ENCODE measurements around the gene PXMP4. TPM values are rescaled to one million over a fixed set of nuclear protein-coding genes. Genes with fewer than 3 reads are reported as not detected.

PXMP4 gene
- total and polyA plus RNA-seq, 9 of the 15 experiments (the other 6 are each of a cell fraction or from before 2014, with no cell fraction given) = 4.8 to 29.1 (median 6.8) TPM

DNA sequence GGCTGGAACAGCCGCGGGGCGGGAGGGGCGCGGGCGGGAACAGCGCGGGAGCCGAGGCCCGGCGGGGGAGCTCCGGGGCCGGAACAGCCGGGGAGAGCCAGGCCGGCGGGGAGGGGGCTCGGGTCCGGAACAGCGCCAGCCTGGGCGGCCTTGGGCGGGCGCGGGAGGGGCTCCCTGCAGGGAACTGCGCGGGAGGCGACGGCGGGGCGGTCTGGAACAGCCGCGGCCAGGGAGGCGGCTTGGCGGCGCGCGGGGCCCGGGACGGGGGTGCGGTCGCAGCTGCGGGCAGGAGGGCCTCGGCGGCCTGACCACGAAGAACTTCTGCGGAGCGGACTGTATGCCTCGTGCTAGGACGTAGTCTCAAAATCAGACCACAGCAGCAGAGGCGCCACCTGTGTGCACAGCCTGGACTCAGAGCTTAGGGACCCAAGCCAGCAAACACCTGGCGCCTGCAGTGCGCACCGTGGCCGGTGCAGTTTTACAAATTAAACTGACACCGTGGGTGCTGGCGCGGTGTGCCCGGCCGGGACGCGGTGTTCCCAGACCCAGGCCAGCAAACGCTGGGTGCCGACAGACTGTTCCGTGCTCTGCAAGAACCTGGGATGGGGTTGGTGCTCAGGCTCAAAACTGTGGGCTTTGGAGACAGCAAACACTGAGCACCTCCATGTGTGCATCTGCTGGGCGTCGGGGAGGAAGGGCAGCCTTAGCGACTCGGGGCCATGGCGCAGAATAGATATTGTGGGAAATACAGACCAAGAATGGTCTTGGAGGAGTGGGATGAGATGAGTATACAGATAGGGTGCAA, 12.3 kb upstream of the PXMP4 start:
- intact Hi-C loops (cut with micrococcal nuclease) (loop anchor here (2.0 to 5.0 kb wide), 3 partner anchors 45 to 80 kb away; partner anchors contain the start of genes ACTL10, CHMP4B and E2F1), in situ Hi-C loops (cut with MboI) (loop anchor here (5.0 kb wide), 1 partner anchor 270 kb away; no protein-coding TSS in a partner anchor)
- POLR2A ChIA-PET = interaction anchor here (0.5 to 2.1 kb wide), 8 partner anchors 9 to 784 kb away, joined by 3 to 10 read pairs (median 3); partner anchors contain the start of genes DYNLRB1 and PXMP4
- FAIRE-seq (no peak), DNase-seq (ENCODE audit: extremely low read depth in 1 of 4, low spot score in 3 of 4) (peak in 3 of 4 experiments; percentile 84 to 92 (median 91)), ATAC-seq (peak; percentile 84)
- TSS peak; percentile 77 for BruUV-seq (replicated peaks)
- H3K9ac ChIP-seq (ENCODE audit: insufficient read depth in 1 of 2, low read depth in 2 of 2, low read length in 2 of 2) = peak overlapping the region; percentile 64 to 96
- no peaks in the 10 kb centered on the region for H4K20me1 ChIP-seq (replicated peaks; ENCODE audit: control insufficient read depth, insufficient read depth, low read length)
- no peaks in the 10 kb centered on the region for H3K36me3 ChIP-seq (ENCODE audit: control insufficient read depth, insufficient read depth, low read length)
- no peaks in the 10 kb centered on the region for H3K27me3 ChIP-seq (ENCODE audit: control insufficient read depth in 2 of 2, insufficient read depth in 2 of 2, low read length in 2 of 2)
- CTCF ChIA-PET (ENCODE audit: low intra/inter-chr PET ratio) = interaction anchor here (0.6 to 1.1 kb wide), 3 partner anchors 47 to 178 kb away, joined by 3 to 4 read pairs (median 4); no protein-coding TSS in a partner anchor
- no peaks in the 10 kb centered on the region for H3K79me2 ChIP-seq (ENCODE audit: control insufficient read depth, insufficient read depth, low read length)
- peaks cover 5% of the 10 kb centered on the region; the same call in 1 of the 2 replicates for H3K9me3 ChIP-seq (replicated peaks; ENCODE audit: control insufficient read depth, insufficient read depth, low read depth, low read length)
- peak overlapping the region; percentile 49 for H3K4me3 ChIP-seq
- H3K9me1 ChIP-seq (ENCODE audit: control insufficient read depth, insufficient read depth, low read length) = no peaks in the 10 kb centered on the region
- H3K4me2 ChIP-seq (ENCODE audit: insufficient read depth, low read length) = peak overlapping the region; percentile 89
- 2% methylated on average over 29 of the region's 68 CpGs for WGBS (ENCODE audit: insufficient coverage, low coverage, missing lambda C conversion rate)
- H3K4me1 ChIP-seq (replicated peaks in 1 of 2; ENCODE audit: control insufficient read depth in 2 of 2, insufficient read depth in 2 of 2, low read length in 2 of 2) = peaks cover 20 to 33% of the 10 kb centered on the region in 2 experiments
- H2AFZ ChIP-seq (ENCODE audit: low read depth, low read length) = peak overlapping the region; percentile 82
- peak overlapping the region; percentile 75 for H3K27ac ChIP-seq (ENCODE audit: extremely low read depth, low read depth, low read length)
- TF ChIP-seq STAT5A (IDR thresholded peaks at IDR 0.05; ENCODE audit: borderline replicate concordance, low read length) = no peak
- TF ChIP-seq ETV5 (CRISPR knock-in tag; IDR thresholded peaks at IDR 0.05; ENCODE audit: low read depth) = 0 out of 2 replicates have a peak, but pooled peaks have one; percentile 50
- peak; percentile 91 for TF ChIP-seq CXXC5 (CRISPR knock-in tag; IDR thresholded peaks at IDR 0.05)
- TF ChIP-seq CREB3 (tag; conservative IDR thresholded peaks at IDR 0.05; ENCODE audit: low read depth) = peak; percentile 57; the same call in 1 of the 2 replicates
- TF ChIP-seq PHF8 (IDR thresholded peaks at IDR 0.05; ENCODE audit: borderline replicate concordance, low read length) = peak; percentile 74; the same call in 1 of the 2 replicates
- TF ChIP-seq SAFB (IDR thresholded peaks at IDR 0.05; ENCODE audit: borderline replicate concordance, low read depth, low read length) = 0 out of 2 replicates have a peak, but pooled peaks have one; percentile 10
- TF ChIP-seq, protein P1, sequence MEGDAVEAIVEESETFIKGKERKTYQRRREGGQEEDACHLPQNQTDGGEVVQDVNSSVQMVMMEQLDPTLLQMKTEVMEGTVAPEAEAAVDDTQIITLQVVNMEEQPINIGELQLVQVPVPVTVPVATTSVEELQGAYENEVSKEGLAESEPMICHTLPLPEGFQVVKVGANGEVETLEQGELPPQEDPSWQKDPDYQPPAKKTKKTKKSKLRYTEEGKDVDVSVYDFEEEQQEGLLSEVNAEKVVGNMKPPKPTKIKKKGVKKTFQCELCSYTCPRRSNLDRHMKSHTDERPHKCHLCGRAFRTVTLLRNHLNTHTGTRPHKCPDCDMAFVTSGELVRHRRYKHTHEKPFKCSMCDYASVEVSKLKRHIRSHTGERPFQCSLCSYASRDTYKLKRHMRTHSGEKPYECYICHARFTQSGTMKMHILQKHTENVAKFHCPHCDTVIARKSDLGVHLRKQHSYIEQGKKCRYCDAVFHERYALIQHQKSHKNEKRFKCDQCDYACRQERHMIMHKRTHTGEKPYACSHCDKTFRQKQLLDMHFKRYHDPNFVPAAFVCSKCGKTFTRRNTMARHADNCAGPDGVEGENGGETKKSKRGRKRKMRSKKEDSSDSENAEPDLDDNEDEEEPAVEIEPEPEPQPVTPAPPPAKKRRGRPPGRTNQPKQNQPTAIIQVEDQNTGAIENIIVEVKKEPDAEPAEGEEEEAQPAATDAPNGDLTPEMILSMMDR (IDR thresholded peaks at IDR 0.05 in 2 of 3, conservative IDR thresholded peaks at IDR 0.05 in 1 of 3; ENCODE audit: insufficient read depth in 2 of 3, low read depth in 1 of 3, low read length in 3 of 3) = no peak
- TF ChIP-seq ZNF639 (CRISPR knock-in tag; conservative IDR thresholded peaks at IDR 0.05 in 1 of 2, IDR thresholded peaks at IDR 0.05 in 1 of 2) = peak in 1 of 2 experiments; percentile 96; a peak in 2 of 4 replicates
- peak; percentile 43; the same call in 1 of the 2 replicates for TF ChIP-seq ZNF431 (CRISPR knock-in tag; IDR thresholded peaks at IDR 0.05)
- TF ChIP-seq, protein P2, sequence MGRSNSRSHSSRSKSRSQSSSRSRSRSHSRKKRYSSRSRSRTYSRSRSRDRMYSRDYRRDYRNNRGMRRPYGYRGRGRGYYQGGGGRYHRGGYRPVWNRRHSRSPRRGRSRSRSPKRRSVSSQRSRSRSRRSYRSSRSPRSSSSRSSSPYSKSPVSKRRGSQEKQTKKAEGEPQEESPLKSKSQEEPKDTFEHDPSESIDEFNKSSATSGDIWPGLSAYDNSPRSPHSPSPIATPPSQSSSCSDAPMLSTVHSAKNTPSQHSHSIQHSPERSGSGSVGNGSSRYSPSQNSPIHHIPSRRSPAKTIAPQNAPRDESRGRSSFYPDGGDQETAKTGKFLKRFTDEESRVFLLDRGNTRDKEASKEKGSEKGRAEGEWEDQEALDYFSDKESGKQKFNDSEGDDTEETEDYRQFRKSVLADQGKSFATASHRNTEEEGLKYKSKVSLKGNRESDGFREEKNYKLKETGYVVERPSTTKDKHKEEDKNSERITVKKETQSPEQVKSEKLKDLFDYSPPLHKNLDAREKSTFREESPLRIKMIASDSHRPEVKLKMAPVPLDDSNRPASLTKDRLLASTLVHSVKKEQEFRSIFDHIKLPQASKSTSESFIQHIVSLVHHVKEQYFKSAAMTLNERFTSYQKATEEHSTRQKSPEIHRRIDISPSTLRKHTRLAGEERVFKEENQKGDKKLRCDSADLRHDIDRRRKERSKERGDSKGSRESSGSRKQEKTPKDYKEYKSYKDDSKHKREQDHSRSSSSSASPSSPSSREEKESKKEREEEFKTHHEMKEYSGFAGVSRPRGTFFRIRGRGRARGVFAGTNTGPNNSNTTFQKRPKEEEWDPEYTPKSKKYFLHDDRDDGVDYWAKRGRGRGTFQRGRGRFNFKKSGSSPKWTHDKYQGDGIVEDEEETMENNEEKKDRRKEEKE (IDR thresholded peaks at IDR 0.05; ENCODE audit: borderline replicate concordance in 1 of 2, control insufficient read depth in 1 of 2, low read depth in 2 of 2, low read length in 1 of 2) = peak in 1 of 2 experiments; percentile 28; a peak in 1 of 4 replicates
